ENCODE results near the gene SEC14L1.

GRCh38 chr17:77150196-77150595 is 9.4 kb downstream of the SEC14L1 start:
- no peak for TF ChIP-seq EZH2 (IDR thresholded peaks at IDR 0.05; ENCODE audit: borderline replicate concordance, low read depth, low read length, poor library complexity, severe bottlenecking)
- TF ChIP-seq, protein P1, sequence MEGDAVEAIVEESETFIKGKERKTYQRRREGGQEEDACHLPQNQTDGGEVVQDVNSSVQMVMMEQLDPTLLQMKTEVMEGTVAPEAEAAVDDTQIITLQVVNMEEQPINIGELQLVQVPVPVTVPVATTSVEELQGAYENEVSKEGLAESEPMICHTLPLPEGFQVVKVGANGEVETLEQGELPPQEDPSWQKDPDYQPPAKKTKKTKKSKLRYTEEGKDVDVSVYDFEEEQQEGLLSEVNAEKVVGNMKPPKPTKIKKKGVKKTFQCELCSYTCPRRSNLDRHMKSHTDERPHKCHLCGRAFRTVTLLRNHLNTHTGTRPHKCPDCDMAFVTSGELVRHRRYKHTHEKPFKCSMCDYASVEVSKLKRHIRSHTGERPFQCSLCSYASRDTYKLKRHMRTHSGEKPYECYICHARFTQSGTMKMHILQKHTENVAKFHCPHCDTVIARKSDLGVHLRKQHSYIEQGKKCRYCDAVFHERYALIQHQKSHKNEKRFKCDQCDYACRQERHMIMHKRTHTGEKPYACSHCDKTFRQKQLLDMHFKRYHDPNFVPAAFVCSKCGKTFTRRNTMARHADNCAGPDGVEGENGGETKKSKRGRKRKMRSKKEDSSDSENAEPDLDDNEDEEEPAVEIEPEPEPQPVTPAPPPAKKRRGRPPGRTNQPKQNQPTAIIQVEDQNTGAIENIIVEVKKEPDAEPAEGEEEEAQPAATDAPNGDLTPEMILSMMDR (conservative IDR thresholded peaks at IDR 0.05; ENCODE audit: low read depth, low read length): no peak

Data from A673 (cell line).